Sigmoid colon (tissue), 7 donors: ENCODE measurements around the gene DLGAP4. TPM values are rescaled to one million over a fixed set of nuclear protein-coding genes. Genes with fewer than 3 reads are reported as not detected.

Source experiments
- DNase-seq: peaks from one replicate; pipeline ENCODE4 v3.0.0-alpha.2; 2019
- H3K27ac ChIP-seq, 4 donors: fragments of 200-600 bp; sonication (generic); one replicate each; pipeline ENCODE4 v1.5.1; 2016 to 2019; ENCODE audit warnings: mild to moderate bottlenecking in 1 of 4
- H3K27me3 ChIP-seq, 3 donors: fragments of 200-600 bp; sonication (generic); one replicate each; pipeline ENCODE4 v1.5.1; 2019; ENCODE audit warnings: mild to moderate bottlenecking in 1 of 3
- H3K36me3 ChIP-seq, 4 donors: fragments of 200-600 bp; sonication (generic); one replicate each; pipeline ENCODE4 v1.5.1; 2016 to 2019
- H3K4me1 ChIP-seq, 4 donors: fragments of 200-600 bp; sonication (generic); one replicate each; pipeline ENCODE4 v1.5.1; 2017 to 2019
- H3K4me3 ChIP-seq, 4 donors: fragments of 200-600 bp; sonication (generic); one replicate each; pipeline ENCODE4 v1.5.1; 2017 to 2019; ENCODE audit warnings: mild to moderate bottlenecking in 2 of 4, moderate library complexity in 1 of 4
- H3K9me3 ChIP-seq, 4 donors: fragments of 200-600 bp in 3 of 4; sonication (generic) in 3 of 4; one replicate each; pipeline versions ENCODE4 v1.5.1 to v1.6.1; 2013 to 2019
- CTCF ChIP-seq, 4 experiments: fragments of 450-650 bp in 3 of 4; fragments of 200-600 bp in 1 of 4; IDR thresholded peaks; one replicate each; pipeline ENCODE4 v1.5.1; 2016 to 2019; ENCODE audit warnings: antibody characterized with exemption in 4 of 4, mild to moderate bottlenecking in 3 of 4, moderate library complexity in 2 of 4
- EP300 ChIP-seq, 4 donors: sonication (generic); formaldehyde crosslinking; IDR thresholded peaks; one replicate each; pipeline ENCODE4 v1.6.1; 2017; ENCODE audit warnings: antibody characterized with exemption in 4 of 4
- POLR2A ChIP-seq, 2 donors: fragments of 450-650 bp; IDR thresholded peaks; one replicate each; pipeline ENCODE4 v1.6.1; 2016; ENCODE audit warnings: antibody characterized with exemption in 2 of 2, mild to moderate bottlenecking in 2 of 2, moderate library complexity in 2 of 2
- POLR2AphosphoS5 ChIP-seq, 4 donors: sonication (generic); formaldehyde crosslinking; IDR thresholded peaks; one replicate each; pipeline ENCODE4 v1.6.1; 2017; ENCODE audit warnings: antibody characterized with exemption in 4 of 4
- WGBS, 2 donors: extraction: QIAGEN DNeasy Blood & Tissue Kit; methylation state at CpG; one replicate each; pipeline ENCODE4 v1.1.7; 2013; 5-methylcytosine and 5-hydroxymethylcytosine counted together
- intact Hi-C: fragments of 100-400 bp; cut with DNase I; formaldehyde crosslinking; loops from one replicate; pipeline ENCODE4 v1.15.1; 2023
- polyA plus RNA-seq, 3 donors: library from polyadenylated mRNA; stranded (reverse); fragments of 200-250 nt; gene quantifications; one replicate each; pipeline ENCODE4 v1.2.3, GENCODE V29; 2013
- total RNA-seq, 4 donors: library from RNA; depleted of rRNA; stranded (reverse); fragments of >200 nt; gene quantifications; one replicate each; pipeline ENCODE4 v1.1.0, GENCODE V29; 2016
- donor health status: healthy with polysubstance abuse.
- donor health status: Bipolar disorder and iron deficiency.
- donor health status: healthy.

The DLGAP4 gene
- total and polyA plus RNA-seq, 7 donors: 21.0 to 60.7 (median 36.9) TPM

GRCh38 chr20:36311854-36312723 lies 6.0 kb downstream of the DLGAP4 start:
- H3K4me1 ChIP-seq: peaks cover 0 to 5% (median 2%) of the 10 kb centered on the region in 4 donors
- H3K27ac ChIP-seq: no peak overlapping the region
- peaks cover 6 to 58% (median 42%) of the 10 kb centered on the region in 3 donors for H3K27me3 ChIP-seq
- no peak overlapping the region for H3K4me3 ChIP-seq
- peak; percentile 48 for DNase-seq
- H3K9me3 ChIP-seq: no peaks in the 10 kb centered on the region
- TF ChIP-seq CTCF (IDR thresholded peaks at IDR 0.05): no peak
- intact Hi-C loops: no loop called here
- 69 to 78% methylated on average over 22 of the region's 22 CpGs for WGBS, 2 donors
- no peaks in the 10 kb centered on the region for H3K36me3 ChIP-seq

GRCh38 chr20:36312724-36313441 lies 6.7 kb downstream of the DLGAP4 start:
- H3K4me1 ChIP-seq: no peaks in the 10 kb centered on the region
- 37 to 47% methylated on average over 14 of the region's 14 CpGs for WGBS, 2 donors
- intact Hi-C loops: no loop called here
- no peak overlapping the region for H3K27ac ChIP-seq
- DNase-seq: peak; percentile 37
- no peak for TF ChIP-seq CTCF (IDR thresholded peaks at IDR 0.05)
- TF ChIP-seq POLR2A (IDR thresholded peaks at IDR 0.05): no peak
- TF ChIP-seq EP300 (IDR thresholded peaks at IDR 0.05): no peak
- TF ChIP-seq POLR2AphosphoS5 (IDR thresholded peaks at IDR 0.05): no peak
- no peaks in the 10 kb centered on the region for H3K9me3 ChIP-seq
- no peaks in the 10 kb centered on the region for H3K36me3 ChIP-seq
- peaks cover 0 to 50% (median 34%) of the 10 kb centered on the region in 3 donors for H3K27me3 ChIP-seq
- no peak overlapping the region for H3K4me3 ChIP-seq

- intact Hi-C loops: no loop called here
- peak; percentile 37 for DNase-seq
These were observed 7.3 kb downstream of the DLGAP4 start for GRCh38 chr20:36313476-36313875.

GRCh38 chr20:36313926-36314325 lies 7.8 kb downstream of the DLGAP4 start:
- intact Hi-C loops: no loop called here
- DNase-seq: peak; percentile 50
- peaks cover 0 to 40% (median 24%) of the 10 kb centered on the region in 3 donors for H3K27me3 ChIP-seq

More at GRCh38 chr20:36313476-36313875, 7.3 kb downstream of the DLGAP4 start:
- Histone ChIP-seq H3K27me3 (peaks cover 0 to 45% (median 28%) of the 10 kb centered on the region in 3 donors), H3K27ac (no peak overlapping the region), H3K36me3 (no peaks in the 10 kb centered on the region), H3K4me3 (no peak overlapping the region), H3K4me1 (no peaks in the 10 kb centered on the region), H3K9me3 (no peaks in the 10 kb centered on the region)
- WGBS, 2 donors: 56 to 71% methylated on average over 3 of the region's 3 CpGs
- TF ChIP-seq POLR2A (IDR thresholded peaks at IDR 0.05) (no peak), EP300 (IDR thresholded peaks at IDR 0.05) (no peak), POLR2AphosphoS5 (IDR thresholded peaks at IDR 0.05) (no peak), CTCF (IDR thresholded peaks at IDR 0.05) (no peak)

More at GRCh38 chr20:36313926-36314325, 7.8 kb downstream of the DLGAP4 start:
- H3K36me3 ChIP-seq: no peaks in the 10 kb centered on the region
- no peaks in the 10 kb centered on the region for H3K9me3 ChIP-seq
- no peak overlapping the region for H3K27ac ChIP-seq
- no peak overlapping the region for H3K4me3 ChIP-seq
- 68 to 70% methylated on average over 11 of the region's 11 CpGs for WGBS, 2 donors
- TF ChIP-seq EP300 (IDR thresholded peaks at IDR 0.05) (no peak), CTCF (IDR thresholded peaks at IDR 0.05) (no peak), POLR2AphosphoS5 (IDR thresholded peaks at IDR 0.05) (no peak), POLR2A (IDR thresholded peaks at IDR 0.05) (no peak)
- H3K4me1 ChIP-seq: no peaks in the 10 kb centered on the region
